Left ventricle myocardium inferior (tissue), 1 donor: ENCODE measurements around the gene TUBAL3. TPM values are rescaled to one million over a fixed set of nuclear protein-coding genes. Genes with fewer than 3 reads are reported as not detected.

Experiments
- DNase-seq: peaks from one replicate; pipeline ENCODE4 v3.0.0-alpha.2; 2020
- H3K27ac ChIP-seq: fragments of 200-600 bp; replicated peaks from 2 replicates; pipeline ENCODE4 v1.8.0; 2021
- H3K27me3 ChIP-seq: fragments of 200-600 bp; 2 replicates; pipeline ENCODE4 v1.8.0; 2021; ENCODE audit warnings: low read depth
- H3K36me3 ChIP-seq: fragments of 200-600 bp; 2 replicates; pipeline ENCODE4 v1.8.0; 2021
- H3K4me1 ChIP-seq: fragments of 200-600 bp; 2 replicates; pipeline ENCODE4 v1.8.0; 2021
- H3K4me3 ChIP-seq: fragments of 200-600 bp; 2 replicates; pipeline ENCODE4 v1.8.0; 2021; ENCODE audit warnings: mild to moderate bottlenecking, moderate library complexity
- H3K9me3 ChIP-seq: fragments of 200-600 bp; replicated peaks from 2 replicates; pipeline ENCODE4 v1.8.0; 2021
- intact Hi-C: fragments of 100-400 bp; cut with micrococcal nuclease; formaldehyde crosslinking; loops from one replicate; pipeline ENCODE4 v1.11.0; 2022
- total RNA-seq: library from RNA; stranded (reverse); fragmentation: NEBNext Ultra II Directional; extraction: Animal tissue kit (Norgen Biotek cat#: 25700); gene quantifications from one replicate; pipeline ENCODE4 v1.2.1, GENCODE V29; 2021
- TF ChIP-seq, protein P1 (sequence below): fragments of 200-600 bp; IDR thresholded peaks from 2 replicates; pipeline ENCODE4 v1.8.0; 2021; ENCODE audit warnings: antibody characterized with exemption, mild to moderate bottlenecking, borderline replicate concordance
- donor health status: DM: no; HTN: yes; CAD: no; lungs with severe emphysema.

Gene TUBAL3
- total RNA-seq, 1 donor from 2014 or later: 0.36 TPM

DNA sequence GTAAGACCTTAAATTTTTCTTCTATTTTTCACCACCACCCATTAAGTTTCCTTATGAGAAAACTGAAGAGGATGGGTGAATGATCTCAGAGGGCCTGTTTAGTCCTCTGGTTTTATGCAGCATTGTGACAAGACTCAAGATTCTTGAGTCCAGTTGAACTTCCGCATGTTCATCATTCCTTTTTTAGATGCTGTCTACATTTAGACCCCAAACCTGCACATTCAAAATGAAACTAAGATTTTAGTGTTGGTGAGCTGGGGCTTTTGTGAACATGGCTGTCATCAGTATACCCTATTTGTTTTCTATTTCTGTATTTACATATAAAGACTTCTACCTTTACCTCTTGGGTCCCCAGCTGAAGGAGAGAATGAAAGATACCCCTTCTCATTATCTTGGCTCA is 38.8 kb upstream of the TUBAL3 start:
- no peak overlapping the region for H3K27ac ChIP-seq
- TF ChIP-seq, protein P1, sequence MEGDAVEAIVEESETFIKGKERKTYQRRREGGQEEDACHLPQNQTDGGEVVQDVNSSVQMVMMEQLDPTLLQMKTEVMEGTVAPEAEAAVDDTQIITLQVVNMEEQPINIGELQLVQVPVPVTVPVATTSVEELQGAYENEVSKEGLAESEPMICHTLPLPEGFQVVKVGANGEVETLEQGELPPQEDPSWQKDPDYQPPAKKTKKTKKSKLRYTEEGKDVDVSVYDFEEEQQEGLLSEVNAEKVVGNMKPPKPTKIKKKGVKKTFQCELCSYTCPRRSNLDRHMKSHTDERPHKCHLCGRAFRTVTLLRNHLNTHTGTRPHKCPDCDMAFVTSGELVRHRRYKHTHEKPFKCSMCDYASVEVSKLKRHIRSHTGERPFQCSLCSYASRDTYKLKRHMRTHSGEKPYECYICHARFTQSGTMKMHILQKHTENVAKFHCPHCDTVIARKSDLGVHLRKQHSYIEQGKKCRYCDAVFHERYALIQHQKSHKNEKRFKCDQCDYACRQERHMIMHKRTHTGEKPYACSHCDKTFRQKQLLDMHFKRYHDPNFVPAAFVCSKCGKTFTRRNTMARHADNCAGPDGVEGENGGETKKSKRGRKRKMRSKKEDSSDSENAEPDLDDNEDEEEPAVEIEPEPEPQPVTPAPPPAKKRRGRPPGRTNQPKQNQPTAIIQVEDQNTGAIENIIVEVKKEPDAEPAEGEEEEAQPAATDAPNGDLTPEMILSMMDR: no peak
- intact Hi-C loops: loop anchor here (2.0 kb wide), 1 partner anchor 179 kb away; no protein-coding TSS in a partner anchor

DNA sequence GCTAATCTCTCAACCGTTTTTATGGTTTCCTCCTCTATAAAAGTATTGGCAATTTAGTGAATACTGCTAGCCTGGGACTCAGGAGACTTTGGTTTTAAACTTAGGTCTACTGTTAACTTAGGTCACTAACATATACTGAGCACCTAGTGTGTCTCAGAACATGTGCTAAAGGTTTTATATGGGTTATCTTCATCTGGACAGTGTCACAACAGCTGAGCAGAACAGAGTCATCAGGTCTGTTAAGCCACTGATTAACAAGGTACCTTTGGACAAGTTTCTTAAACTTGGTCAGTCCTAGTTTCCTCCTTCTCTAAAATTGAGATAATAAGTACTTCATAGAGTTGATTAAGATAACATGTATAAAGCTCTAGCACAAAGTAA is 38.4 kb upstream of the TUBAL3 start:
- Histone ChIP-seq H3K4me3 (no peak overlapping the region), H3K4me1 (peaks cover 9% of the 10 kb centered on the region), H3K27ac (no peak overlapping the region), H3K9me3 (no peaks in the 10 kb centered on the region), H3K27me3 (no peaks in the 10 kb centered on the region), H3K36me3 (no peaks in the 10 kb centered on the region)
- DNase-seq: no peak
- intact Hi-C loops: loop anchor here (2.0 kb wide), 1 partner anchor 180 kb away; no protein-coding TSS in a partner anchor
- TF ChIP-seq, protein P1: no peak

More for the DNA sequence above, 38.8 kb upstream of the TUBAL3 start:
- no peaks in the 10 kb centered on the region for H3K36me3 ChIP-seq
- DNase-seq: no peak
- no peak overlapping the region for H3K4me3 ChIP-seq
- H3K27me3 ChIP-seq: no peaks in the 10 kb centered on the region
- H3K9me3 ChIP-seq: no peaks in the 10 kb centered on the region
- peaks cover 9% of the 10 kb centered on the region for H3K4me1 ChIP-seq

DNA sequence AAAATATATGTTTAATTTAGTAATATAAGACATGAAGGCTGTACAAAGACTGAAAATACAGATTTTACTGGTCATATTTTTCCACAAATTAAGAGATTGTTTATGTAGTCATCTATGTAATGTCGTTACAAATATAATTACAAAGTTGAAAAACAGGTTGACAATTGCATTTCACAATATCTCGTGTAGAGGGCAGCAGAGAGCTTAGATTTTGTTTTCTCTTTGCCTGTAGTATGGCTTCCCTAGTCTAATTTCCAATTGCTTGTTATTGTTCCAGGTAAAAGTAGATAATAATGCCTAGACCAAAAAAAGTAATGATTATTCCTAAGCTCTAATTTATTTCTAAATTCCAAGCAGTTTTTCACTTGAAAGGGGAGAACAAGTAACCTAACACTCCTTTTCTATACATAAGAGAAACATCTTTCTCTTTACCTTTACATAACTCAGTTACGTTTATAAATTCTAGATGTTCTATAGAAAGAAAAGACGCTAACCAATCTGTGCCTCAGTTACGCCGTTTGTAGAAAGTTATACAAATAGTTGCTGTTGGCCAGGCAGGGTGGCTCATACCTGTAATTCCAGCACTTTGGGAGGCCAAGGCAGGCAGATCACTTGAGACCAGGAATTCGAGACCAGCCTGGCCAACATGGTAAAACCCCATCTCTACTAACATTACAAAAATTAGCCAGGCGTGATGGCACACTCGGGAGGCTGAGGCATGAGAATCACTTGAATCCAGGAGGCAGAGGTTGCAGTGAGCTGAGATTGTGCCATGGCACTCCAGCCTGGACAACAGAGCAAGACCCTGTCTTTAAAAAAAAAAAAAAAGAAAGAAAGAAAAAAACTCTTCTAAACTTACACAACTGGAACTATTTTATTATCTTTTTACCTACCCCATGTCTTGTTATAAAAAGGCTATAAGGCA is 37.7 kb upstream of the TUBAL3 start:
- Histone ChIP-seq H3K4me3 (no peak overlapping the region), H3K27me3 (no peaks in the 10 kb centered on the region), H3K27ac (no peak overlapping the region), H3K4me1 (peaks cover 9% of the 10 kb centered on the region), H3K36me3 (no peaks in the 10 kb centered on the region), H3K9me3 (no peaks in the 10 kb centered on the region)
- intact Hi-C loops: loop anchor here (2.0 kb wide), 1 partner anchor 180 kb away; no protein-coding TSS in a partner anchor
- no peak for DNase-seq
- TF ChIP-seq, protein P1: peak; percentile 84

DNA sequence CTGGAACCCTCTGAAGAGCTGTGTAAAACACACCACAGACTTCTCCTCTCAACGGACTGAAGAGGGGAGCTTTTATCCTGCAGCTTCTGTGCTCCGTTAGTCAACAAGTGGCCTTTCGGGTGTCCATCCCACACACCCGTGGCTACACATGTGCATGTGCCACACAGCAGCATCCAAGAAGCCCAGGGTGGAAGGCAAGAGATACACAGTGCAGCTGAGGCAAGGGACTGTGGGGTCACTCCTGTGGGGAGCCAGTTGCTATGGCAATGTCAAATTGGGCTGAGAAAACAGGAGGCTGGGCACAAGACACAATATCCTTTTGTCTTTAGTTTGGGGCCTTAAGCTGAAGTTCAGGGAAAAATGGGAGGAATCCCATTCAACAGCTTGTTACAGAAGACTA is 36.5 kb upstream of the TUBAL3 start:
- no peak overlapping the region for H3K27ac ChIP-seq
- intact Hi-C loops: no loop called here
- TF ChIP-seq, protein P1: no peak
- H3K4me3 ChIP-seq: no peak overlapping the region
- H3K27me3 ChIP-seq: no peaks in the 10 kb centered on the region
- no peak for DNase-seq
- no peaks in the 10 kb centered on the region for H3K9me3 ChIP-seq
- no peaks in the 10 kb centered on the region for H3K36me3 ChIP-seq
- peaks cover 6% of the 10 kb centered on the region for H3K4me1 ChIP-seq

DNA sequence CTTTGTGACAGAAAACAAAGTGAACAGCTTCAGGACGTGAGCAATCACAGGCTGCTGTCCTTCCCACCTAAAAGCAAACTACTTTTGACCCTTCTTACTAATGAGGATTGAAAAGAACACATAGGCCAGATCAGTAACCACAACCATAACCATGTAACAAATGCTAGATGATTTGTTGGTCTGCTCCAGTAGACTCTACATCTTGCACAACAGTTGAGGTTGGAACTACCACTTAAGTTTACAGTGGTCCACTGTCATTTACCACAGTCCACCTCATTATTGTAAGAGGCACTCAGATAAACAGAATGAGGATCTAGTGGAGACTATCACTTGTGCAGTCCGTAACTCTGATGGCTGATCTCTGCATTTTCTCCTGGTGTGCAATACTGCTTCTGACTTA is 35.6 kb upstream of the TUBAL3 start:
- TF ChIP-seq, protein P1: no peak
- Histone ChIP-seq H3K27ac (no peak overlapping the region), H3K4me3 (no peak overlapping the region), H3K4me1 (no peaks in the 10 kb centered on the region), H3K9me3 (no peaks in the 10 kb centered on the region), H3K27me3 (no peaks in the 10 kb centered on the region), H3K36me3 (no peaks in the 10 kb centered on the region)
- intact Hi-C loops: no loop called here
- DNase-seq: no peak
